ENCODE results near the gene NR2F1.

Gene NR2F1

GRCh38 chr5:93642526-93642925 lies 59.5 kb downstream of the NR2F1 start:
- DNase-seq (ENCODE audit: low spot score): no peak

Measured in HuH-7.5 (cell line).